ENCODE data around the gene FAH. TPM values are rescaled to one million over a fixed set of nuclear protein-coding genes. Genes with fewer than 3 reads are reported as not detected.

The FAH gene
- total and polyA plus RNA-seq, 10 of the 15 experiments (the other 5 are each of a cell fraction or from before 2014, with no cell fraction given), result 36.3 to 121 (median 62.0) TPM

GRCh38 chr15:80151576-80151975, 1.2 kb upstream of the FAH start:
- H3K27ac ChIP-seq (ENCODE audit: control insufficient read depth, insufficient read depth), result no peak overlapping the region
- BruUV-seq (replicated peaks), result no TSS peak
- H3K79me2 ChIP-seq (ENCODE audit: control insufficient read depth, insufficient read depth, low read length), result peaks cover 4% of the 10 kb centered on the region
- no peaks in the 10 kb centered on the region for H3K27me3 ChIP-seq (replicated peaks in 1 of 2; ENCODE audit: control insufficient read depth in 2 of 2, insufficient read depth in 2 of 2, low read length in 1 of 2)
- peaks cover 8% of the 10 kb centered on the region for H3K4me1 ChIP-seq (ENCODE audit: control insufficient read depth, insufficient read depth, low read length)
- ChIA-PET CTCF (interaction anchor here (0.7 to 1.2 kb wide), 3 partner anchors 22 to 248 kb away, joined by 3 read pairs; no protein-coding TSS in a partner anchor), RAD21 (ENCODE audit: unreplicated experiment) (interaction anchor here (1.2 to 2.1 kb wide), 2 partner anchors 22 to 92 kb away, joined by 3 to 6 read pairs; partner anchors contain the start of gene ZFAND6), SMC1A (ENCODE audit: uncharacterized antibody, unreplicated experiment) (interaction anchor here (0.7 to 1.7 kb wide), 6 partner anchors 9 to 89 kb away, joined by 3 to 4 read pairs (median 3); no protein-coding TSS in a partner anchor), POLR2A (interaction anchor here (0.6 kb wide), 1 partner anchor 88 kb away, joined by 4 read pairs; no protein-coding TSS in a partner anchor)
- H4K20me1 ChIP-seq (ENCODE audit: control insufficient read depth, insufficient read depth), result no peaks in the 10 kb centered on the region
- in situ Hi-C loops (cut with MboI) (no loop called here), intact Hi-C loops (cut with micrococcal nuclease; ENCODE audit: unreplicated experiment) (loop anchor here (5.0 kb wide), 1 partner anchor 89 kb away; no protein-coding TSS in a partner anchor)
- no peaks in the 10 kb centered on the region for H3K36me3 ChIP-seq (ENCODE audit: control insufficient read depth in 2 of 2, insufficient read depth in 2 of 2, low read length in 1 of 2)
- FAIRE-seq (no peak), ATAC-seq (no peak), DNase-seq (ENCODE audit: low read depth, low spot score) (no peak)
- TF ChIP-seq YY1 (IDR thresholded peaks at IDR 0.05; ENCODE audit: low read depth, low read length), result no peak
- no peak for TF ChIP-seq NFIC (IDR thresholded peaks at IDR 0.05; ENCODE audit: low read depth, low read length)
- TF ChIP-seq MXI1 (IDR thresholded peaks at IDR 0.05; ENCODE audit: low read depth, low read length), result no peak
- TF ChIP-seq GABPA (IDR thresholded peaks at IDR 0.05; ENCODE audit: low read depth), result no peak
- no peak for TF ChIP-seq STAT1 (conservative IDR thresholded peaks at IDR 0.05)
- TF ChIP-seq ETV6 (conservative IDR thresholded peaks at IDR 0.05 in 1 of 2, IDR thresholded peaks at IDR 0.05 in 1 of 2; ENCODE audit: borderline replicate concordance in 1 of 2, low read depth in 1 of 2), result no peak
- no peak for TF ChIP-seq CHD2 (IDR thresholded peaks at IDR 0.05; ENCODE audit: borderline replicate concordance, low read depth, low read length)
- TF ChIP-seq IKZF1 (conservative IDR thresholded peaks at IDR 0.05), result no peak
- H3K4me2 ChIP-seq (ENCODE audit: control insufficient read depth, insufficient read depth), result no peak overlapping the region
- H3K4me3 ChIP-seq, result no peak overlapping the region
- no peak overlapping the region for H3K9ac ChIP-seq (ENCODE audit: control insufficient read depth, insufficient read depth, low read length)
- no peak overlapping the region; the same call in 1 of the 2 replicates for H2AFZ ChIP-seq (ENCODE audit: control insufficient read depth, low read depth, low read length)
- H3K9me3 ChIP-seq (replicated peaks; ENCODE audit: control insufficient read depth, insufficient read depth, low read length), result no peaks in the 10 kb centered on the region
- WGBS (ENCODE audit: insufficient coverage, insufficient replicate concordance, low lambda C conversion rate, missing lambda C conversion rate), result 79% methylated on average over 3 of the region's 3 CpGs
